Ishikawa (cell line): Measurements from ENCODE around the gene FBRSL1.

ENCODE experiments used
- CEBPB ChIP-seq: IDR thresholded peaks from 2 replicates; pipeline ENCODE4 v1.6.1; 2012
- CREB1 ChIP-seq: IDR thresholded peaks from 2 replicates; pipeline ENCODE4 v1.6.1; 2012; ENCODE audit warnings: low read depth
- EGR1 ChIP-seq: IDR thresholded peaks from 2 replicates; pipeline ENCODE4 v1.6.1; 2012
- EP300 ChIP-seq: IDR thresholded peaks from 2 replicates; pipeline ENCODE4 v1.6.1; 2012; ENCODE audit warnings: borderline replicate concordance
- FOXM1 ChIP-seq: IDR thresholded peaks from 2 replicates; pipeline ENCODE4 v1.6.1; 2012; ENCODE audit warnings: low read depth, borderline replicate concordance
- MAX ChIP-seq: IDR thresholded peaks from 2 replicates; pipeline ENCODE4 v1.6.1; 2012
- NFIC ChIP-seq: IDR thresholded peaks from 2 replicates; pipeline ENCODE4 v1.6.1; 2012
- RAD21 ChIP-seq: IDR thresholded peaks from 2 replicates; pipeline ENCODE4 v1.6.1; 2012; ENCODE audit warnings: low read depth
- REST ChIP-seq: IDR thresholded peaks from 2 replicates; pipeline ENCODE4 v1.6.1; 2012; ENCODE audit warnings: low read depth, mild to moderate bottlenecking
- TAF1 ChIP-seq: IDR thresholded peaks from 2 replicates; pipeline ENCODE4 v1.6.1; 2012; ENCODE audit warnings: low read depth, mild to moderate bottlenecking
- TCF12 ChIP-seq: IDR thresholded peaks from 2 replicates; pipeline ENCODE4 v1.6.1; 2012; ENCODE audit warnings: low read depth
- TEAD4 ChIP-seq: IDR thresholded peaks from 2 replicates; pipeline ENCODE4 v1.6.1; 2012
- USF1 ChIP-seq: IDR thresholded peaks from 2 replicates; pipeline ENCODE4 v1.6.1; 2012
- YY1 ChIP-seq: IDR thresholded peaks from 2 replicates; pipeline ENCODE4 v1.6.1; 2012; ENCODE audit warnings: low read depth
- ZBTB7A ChIP-seq: IDR thresholded peaks from 2 replicates; pipeline ENCODE4 v1.6.1; 2012; ENCODE audit warnings: low read depth

The FBRSL1 gene

GRCh38 chr12:132536102-132536876 lies 46.3 kb downstream of the FBRSL1 start:
- TF ChIP-seq TCF12 (no peak), YY1 (no peak), NFIC (no peak), CREB1 (no peak), TEAD4 (no peak), EP300 (no peak), FOXM1 (no peak), EGR1 (no peak), REST (no peak), MAX (no peak), RAD21 (no peak)

- TF ChIP-seq TCF12: no peak
- no peak for TF ChIP-seq MAX
- TF ChIP-seq TAF1: no peak
- TF ChIP-seq RAD21: no peak
- no peak for TF ChIP-seq EP300
- no peak for TF ChIP-seq FOXM1
- TF ChIP-seq EGR1: no peak
- no peak for TF ChIP-seq NFIC
- no peak for TF ChIP-seq TEAD4
- no peak for TF ChIP-seq CEBPB
- no peak for TF ChIP-seq CREB1
- no peak for TF ChIP-seq YY1
- TF ChIP-seq USF1: no peak
Measured at GRCh38 chr12:132537049-132537448, 47.1 kb downstream of the FBRSL1 start.

GRCh38 chr12:132537836-132538662 lies 48.1 kb downstream of the FBRSL1 start:
- no peak for TF ChIP-seq CREB1
- no peak for TF ChIP-seq NFIC
- TF ChIP-seq EP300: no peak
- no peak for TF ChIP-seq USF1
- TF ChIP-seq TEAD4: no peak
- no peak for TF ChIP-seq RAD21
- TF ChIP-seq ZBTB7A: no peak
- TF ChIP-seq EGR1: no peak
- TF ChIP-seq FOXM1: no peak
- no peak for TF ChIP-seq CEBPB
- no peak for TF ChIP-seq TCF12
- no peak for TF ChIP-seq YY1
- no peak for TF ChIP-seq MAX
- no peak for TF ChIP-seq REST

- TF ChIP-seq NFIC (no peak), REST (no peak), USF1 (no peak), EP300 (no peak), MAX (no peak), CREB1 (no peak), CEBPB (no peak), ZBTB7A (no peak)
Measured at GRCh38 chr12:132538663-132538990, 48.7 kb downstream of the FBRSL1 start.
